ENCODE results near the gene FRMD4A.

- TF ChIP-seq CTCF (IDR thresholded peaks at IDR 0.05; ENCODE audit: insufficient read depth, low read length) (no peak), SPI1 (IDR thresholded peaks at IDR 0.05; ENCODE audit: borderline replicate concordance, low read depth) (no peak), POLR2AphosphoS5 (IDR thresholded peaks at IDR 0.05; ENCODE audit: low read depth) (no peak)
Observed at GRCh38 chr10:13892001-13892491, 438.7 kb downstream of the FRMD4A start.

Data from HL-60 (cell line).